ENCODE data around the gene LAX1.

Gene LAX1

GRCh38 chr1:203722909-203723308 lies 42.1 kb upstream of the LAX1 start:
- Histone ChIP-seq H3K9me2 (replicated peaks; ENCODE audit: low read depth, low read length) (no peaks in the 10 kb centered on the region), H3K9me3 (ENCODE audit: insufficient read depth, low read depth, low read length) (no peaks in the 10 kb centered on the region), H3K4me2 (ENCODE audit: low read depth, low read length, poor library complexity, severe bottlenecking) (no peak overlapping the region), H3K36me3 (ENCODE audit: insufficient read depth, low read length) (peaks cover 83% of the 10 kb centered on the region), H2AFZ (ENCODE audit: low read length) (no peak overlapping the region), H4K20me1 (ENCODE audit: insufficient read depth, low read length, poor library complexity, severe bottlenecking) (no peaks in the 10 kb centered on the region), H3K27me3 (ENCODE audit: insufficient read depth, low read length, poor library complexity, severe bottlenecking) (no peaks in the 10 kb centered on the region), H3K79me2 (ENCODE audit: insufficient read depth, low read length) (no peaks in the 10 kb centered on the region), H3K4me1 (ENCODE audit: insufficient read depth, low read length, poor library complexity, severe bottlenecking) (no peaks in the 10 kb centered on the region), H3F3A (ENCODE audit: low read depth) (no peaks in the 10 kb centered on the region), H3K4me3 (ENCODE audit: low read length, poor library complexity, severe bottlenecking) (no peak overlapping the region), H3K9ac (ENCODE audit: low read depth, low read length, poor library complexity, severe bottlenecking) (no peak overlapping the region)
- TF ChIP-seq EZH2phosphoT487 (IDR thresholded peaks at IDR 0.05; ENCODE audit: borderline replicate concordance) (no peak), CTCF (conservative IDR thresholded peaks at IDR 0.05; ENCODE audit: low read length) (no peak)

GRCh38 chr1:203726417-203726867 lies 38.5 kb upstream of the LAX1 start:
- H3F3A ChIP-seq (ENCODE audit: low read depth), result no peaks in the 10 kb centered on the region
- H3K9me2 ChIP-seq (replicated peaks; ENCODE audit: low read depth, low read length), result no peaks in the 10 kb centered on the region
- no peaks in the 10 kb centered on the region for H3K9me3 ChIP-seq (ENCODE audit: insufficient read depth, low read depth, low read length)
- peaks cover 3% of the 10 kb centered on the region for H3K4me1 ChIP-seq (ENCODE audit: insufficient read depth, low read length, poor library complexity, severe bottlenecking)
- TF ChIP-seq CTCF (conservative IDR thresholded peaks at IDR 0.05; ENCODE audit: low read length) (no peak), EZH2phosphoT487 (IDR thresholded peaks at IDR 0.05; ENCODE audit: borderline replicate concordance) (no peak)
- no peaks in the 10 kb centered on the region for H3K27me3 ChIP-seq (ENCODE audit: insufficient read depth, low read length, poor library complexity, severe bottlenecking)
- H4K20me1 ChIP-seq (ENCODE audit: insufficient read depth, low read length, poor library complexity, severe bottlenecking), result no peaks in the 10 kb centered on the region
- no peak overlapping the region for H3K9ac ChIP-seq (ENCODE audit: low read depth, low read length, poor library complexity, severe bottlenecking)
- H3K79me2 ChIP-seq (ENCODE audit: insufficient read depth, low read length), result no peaks in the 10 kb centered on the region
- no peak overlapping the region for H2AFZ ChIP-seq (ENCODE audit: low read length)
- no peak overlapping the region for H3K4me3 ChIP-seq (ENCODE audit: low read length, poor library complexity, severe bottlenecking)
- H3K4me2 ChIP-seq (ENCODE audit: low read depth, low read length, poor library complexity, severe bottlenecking), result no peak overlapping the region
- H3K36me3 ChIP-seq (ENCODE audit: insufficient read depth, low read length), result peaks cover 89% of the 10 kb centered on the region

GRCh38 chr1:203733009-203733863 lies 31.7 kb upstream of the LAX1 start:
- Histone ChIP-seq H3K9me3 (ENCODE audit: insufficient read depth, low read depth, low read length) (no peaks in the 10 kb centered on the region), H4K20me1 (ENCODE audit: insufficient read depth, low read length, poor library complexity, severe bottlenecking) (no peaks in the 10 kb centered on the region), H3F3A (ENCODE audit: low read depth) (no peaks in the 10 kb centered on the region), H3K79me2 (ENCODE audit: insufficient read depth, low read length) (no peaks in the 10 kb centered on the region), H3K27me3 (ENCODE audit: insufficient read depth, low read length, poor library complexity, severe bottlenecking) (no peaks in the 10 kb centered on the region), H3K4me2 (ENCODE audit: low read depth, low read length, poor library complexity, severe bottlenecking) (no peak overlapping the region), H3K9ac (ENCODE audit: low read depth, low read length, poor library complexity, severe bottlenecking) (no peak overlapping the region), H3K36me3 (ENCODE audit: insufficient read depth, low read length) (peaks cover 61% of the 10 kb centered on the region), H2AFZ (ENCODE audit: low read length) (no peak overlapping the region), H3K4me3 (ENCODE audit: low read length, poor library complexity, severe bottlenecking) (no peak overlapping the region), H3K9me2 (replicated peaks; ENCODE audit: low read depth, low read length) (no peaks in the 10 kb centered on the region), H3K4me1 (ENCODE audit: insufficient read depth, low read length, poor library complexity, severe bottlenecking) (peaks cover 3% of the 10 kb centered on the region)
- TF ChIP-seq CTCF (conservative IDR thresholded peaks at IDR 0.05; ENCODE audit: low read length) (no peak), EZH2phosphoT487 (IDR thresholded peaks at IDR 0.05; ENCODE audit: borderline replicate concordance) (no peak)
